Activated CD8-positive, alpha-beta memory T cell treated with anti-CD3 and anti-CD28 coated beads for 4 hours (primary cell): ENCODE data around the gene ZNRF3.
"Not testable (repeated sequence)": the region's sequence is repeated elsewhere in the genome, so short reads cannot be mapped to it uniquely, and the experiment has no call there.

ENCODE experiments used
- DNase-seq, 2 donors: peaks; one replicate each; pipeline ENCODE4 v3.0.0-alpha.2; 2020; ENCODE audit warnings: low read depth in 2 of 2

The ZNRF3 gene

GRCh38 chr22:28984482-28985158 is 101.2 kb downstream of the ZNRF3 start:
- DNase-seq, result no peak

- DNase-seq, result no peak
These were observed 102.4 kb downstream of the ZNRF3 start for GRCh38 chr22:28985581-28986290.

- no peak for DNase-seq
These were observed 103.0 kb downstream of the ZNRF3 start for GRCh38 chr22:28986366-28986765.

GRCh38 chr22:28988457-28988856 is 105.1 kb downstream of the ZNRF3 start:
- no peak for DNase-seq

GRCh38 chr22:28989035-28989464 is 105.7 kb downstream of the ZNRF3 start:
- DNase-seq, result no peak

- no peak for DNase-seq
These were observed 106.1 kb downstream of the ZNRF3 start for GRCh38 chr22:28989484-28989883.

GRCh38 chr22:28989912-28990311 is 106.5 kb downstream of the ZNRF3 start:
- no peak for DNase-seq

- DNase-seq, result no peak
These were observed 109.4 kb downstream of the ZNRF3 start for GRCh38 chr22:28992565-28993356.

- DNase-seq, result no peak
These were observed 111.2 kb downstream of the ZNRF3 start for GRCh38 chr22:28994522-28994921.

GRCh38 chr22:28995551-28995950 is 112.2 kb downstream of the ZNRF3 start:
- DNase-seq, result no peak

- DNase-seq, result no peak
These were observed 114.0 kb downstream of the ZNRF3 start for GRCh38 chr22:28997342-28997741.

GRCh38 chr22:28998681-28999080 is 115.3 kb downstream of the ZNRF3 start:
- DNase-seq, result no peak

- no peak for DNase-seq
These were observed 116.1 kb downstream of the ZNRF3 start for GRCh38 chr22:28999510-28999909.

- DNase-seq, result no peak
These were observed 116.7 kb downstream of the ZNRF3 start for GRCh38 chr22:28999919-29000556.

GRCh38 chr22:29000641-29001040 is 117.3 kb downstream of the ZNRF3 start:
- no peak for DNase-seq

- no peak for DNase-seq
These were observed 119.2 kb downstream of the ZNRF3 start for GRCh38 chr22:29002603-29003002.

- no peak for DNase-seq
These were observed 120.2 kb downstream of the ZNRF3 start for GRCh38 chr22:29003552-29003951.

- no peak for DNase-seq
These were observed 120.7 kb downstream of the ZNRF3 start for GRCh38 chr22:29003975-29004646.

GRCh38 chr22:29004647-29005371 is 121.4 kb downstream of the ZNRF3 start:
- DNase-seq, result no peak

- not testable (repeated sequence) for DNase-seq
These were observed 122.4 kb downstream of the ZNRF3 start for GRCh38 chr22:29005754-29006153.

- DNase-seq, result no peak
These were observed 123.0 kb downstream of the ZNRF3 start for GRCh38 chr22:29006346-29006745.
